H9 (cell line): ENCODE data around the gene TPGS2. TPM values are rescaled to one million over a fixed set of nuclear protein-coding genes. Genes with fewer than 3 reads are reported as not detected.

Experiments
- DNase-seq: peaks from one replicate; pipeline ENCODE4 v3.0.0-alpha.2; 2017
- H2AFZ ChIP-seq: one replicate; pipeline ENCODE4 v1.6.1; 2013; ENCODE audit warnings: mild to moderate bottlenecking, low read length, control low read depth, moderate library complexity
- H2AK5ac ChIP-seq: 2 replicates; pipeline ENCODE4 v1.6.1; 2013; ENCODE audit warnings: low read length, control low read depth, mixed read lengths; ENCODE audit not compliant: insufficient read length
- H2BK120ac ChIP-seq: one replicate; pipeline ENCODE4 v1.6.1; 2013; ENCODE audit warnings: low read depth, mild to moderate bottlenecking, low read length, control low read depth, inconsistent platforms; ENCODE audit not compliant: poor library complexity, severe bottlenecking
- H2BK12ac ChIP-seq: 2 replicates; pipeline ENCODE4 v1.6.1; 2013; ENCODE audit warnings: low read length, control low read depth, mixed read lengths, low read depth; ENCODE audit not compliant: insufficient read length
- H2BK15ac ChIP-seq: 2 replicates; pipeline ENCODE4 v1.6.1; 2013; ENCODE audit warnings: low read depth, low read length, control low read depth
- H2BK20ac ChIP-seq: one replicate; pipeline ENCODE4 v1.6.1; 2013; ENCODE audit warnings: low read depth, mild to moderate bottlenecking, low read length, control low read depth, inconsistent platforms; ENCODE audit not compliant: poor library complexity, severe bottlenecking
- H2BK5ac ChIP-seq: 2 replicates; pipeline ENCODE4 v1.6.1; 2013; ENCODE audit warnings: low read length, control low read depth, mixed read lengths; ENCODE audit not compliant: insufficient read length
- H3K14ac ChIP-seq: 2 replicates; pipeline ENCODE4 v1.6.1; 2013; ENCODE audit warnings: low read length, control low read depth; ENCODE audit not compliant: insufficient read depth
- H3K18ac ChIP-seq: 2 replicates; pipeline ENCODE4 v1.6.1; 2013; ENCODE audit warnings: low read depth, mild to moderate bottlenecking, mixed read lengths, low read length, control low read depth; ENCODE audit not compliant: insufficient read length
- H3K23ac ChIP-seq: 2 replicates; pipeline ENCODE4 v1.6.1; 2013; ENCODE audit warnings: low read length, control low read depth, mixed read lengths, low read depth; ENCODE audit not compliant: insufficient read length
- H3K23me2 ChIP-seq: 2 replicates; pipeline ENCODE4 v1.6.1; 2013; ENCODE audit warnings: low read depth, mild to moderate bottlenecking, mixed read lengths, low read length, control low read depth; ENCODE audit not compliant: insufficient read length, poor library complexity, severe bottlenecking
- H3K27ac ChIP-seq: 2 replicates; pipeline ENCODE4 v1.5.1; 2013; ENCODE audit warnings: low read length, control low read depth, mixed read lengths, low read depth; ENCODE audit not compliant: insufficient read length
- H3K27me3 ChIP-seq: 2 replicates; pipeline ENCODE4 v1.6.1; 2013; ENCODE audit warnings: low read length, control low read depth, inconsistent platforms; ENCODE audit not compliant: insufficient read depth
- H3K4ac ChIP-seq: 2 replicates; pipeline ENCODE4 v1.6.1; 2013; ENCODE audit warnings: low read depth, mild to moderate bottlenecking, control low read depth, inconsistent platforms, low read length, moderate library complexity
- H3K4me1 ChIP-seq: 2 replicates; pipeline ENCODE4 v1.6.1; 2013; ENCODE audit warnings: low read length, control low read depth, inconsistent platforms; ENCODE audit not compliant: insufficient read depth
- H3K4me2 ChIP-seq: 2 replicates; pipeline ENCODE4 v1.6.1; 2013; ENCODE audit warnings: low read length, control low read depth, mixed read lengths; ENCODE audit not compliant: insufficient read length, insufficient read depth
- H3K56ac ChIP-seq: 2 replicates; pipeline ENCODE4 v1.6.1; 2013; ENCODE audit warnings: low read depth, mild to moderate bottlenecking, mixed read lengths, low read length, control low read depth; ENCODE audit not compliant: insufficient read length
- H3K79me1 ChIP-seq: 2 replicates; pipeline ENCODE4 v1.6.1; 2013; ENCODE audit warnings: low read depth, mild to moderate bottlenecking, moderate library complexity, low read length, control low read depth, inconsistent platforms; ENCODE audit not compliant: insufficient read depth, poor library complexity, severe bottlenecking
- H3K79me2 ChIP-seq: 2 replicates; pipeline ENCODE4 v1.6.1; 2013; ENCODE audit warnings: low read length, control low read depth, inconsistent platforms; ENCODE audit not compliant: insufficient read depth
- H3K9ac ChIP-seq: 2 replicates; pipeline ENCODE4 v1.6.1; 2013; ENCODE audit warnings: low read length, control low read depth, mixed read lengths; ENCODE audit not compliant: insufficient read length; ENCODE audit errors: extremely low read depth
- H3K9me3 ChIP-seq: one replicate; pipeline ENCODE4 v1.6.1; 2013; ENCODE audit warnings: low read depth, low read length, inconsistent platforms; ENCODE audit not compliant: control insufficient read depth
- H3T11ph ChIP-seq: one replicate; pipeline ENCODE4 v1.6.1; 2013; ENCODE audit warnings: mild to moderate bottlenecking, low read length, control low read depth, inconsistent platforms
- H4K20me1 ChIP-seq: one replicate; pipeline ENCODE4 v1.6.1; 2013; ENCODE audit not compliant: control insufficient read depth, insufficient read length, insufficient read depth
- H4K5ac ChIP-seq: 2 replicates; pipeline ENCODE4 v1.6.1; 2013; ENCODE audit warnings: low read depth, mild to moderate bottlenecking, mixed read lengths, low read length, control low read depth; ENCODE audit not compliant: insufficient read length
- H4K8ac ChIP-seq: replicated peaks from 2 replicates; pipeline ENCODE4 v1.6.1; 2013; ENCODE audit warnings: low read length, control low read depth, mixed read lengths, low read depth; ENCODE audit not compliant: insufficient read length
- H4K91ac ChIP-seq: 2 replicates; pipeline ENCODE4 v1.6.1; 2013; ENCODE audit warnings: low read depth, mild to moderate bottlenecking, moderate library complexity, mixed read lengths, low read length, control low read depth; ENCODE audit not compliant: insufficient read length
- H3K27ac Mint-ChIP-seq, 3 experiments: 2 replicates in 2 of 3; 3 replicates in 1 of 3; pipeline ENCODE4 v1.8.0; 2020 to 2021; ENCODE audit warnings: mixed read lengths in 3 of 3, mild to moderate bottlenecking in 1 of 3, moderate library complexity in 1 of 3
- H3K27me3 Mint-ChIP-seq: 2 replicates; pipeline ENCODE4 v1.8.0; 2021; ENCODE audit warnings: low read depth, mild to moderate bottlenecking, moderate library complexity, mixed read lengths
- H3K36me3 Mint-ChIP-seq, 3 experiments: 2 replicates in 2 of 3; 3 replicates in 1 of 3; pipeline ENCODE4 v1.8.0; 2020 to 2021; ENCODE audit warnings: low read depth in 3 of 3, mixed read lengths in 3 of 3; ENCODE audit not compliant: insufficient read depth in 1 of 3
- H3K4me1 Mint-ChIP-seq, 2 experiments: 2 replicates each; pipeline ENCODE4 v1.8.0; 2020; ENCODE audit warnings: mixed read lengths in 2 of 2
- H3K4me3 Mint-ChIP-seq, 2 experiments: 2 replicates in 1 of 2; 3 replicates in 1 of 2; pipeline ENCODE4 v1.8.0; 2020 to 2021; ENCODE audit warnings: mild to moderate bottlenecking in 2 of 2, mixed read lengths in 2 of 2, moderate library complexity in 1 of 2
- H3K9me3 Mint-ChIP-seq, 2 experiments: 2 replicates in 1 of 2; 3 replicates in 1 of 2; pipeline ENCODE4 v1.8.0; 2020; ENCODE audit warnings: mild to moderate bottlenecking in 2 of 2, mixed read lengths in 2 of 2, moderate library complexity in 1 of 2
- CTCF ChIP-seq: fragments of 200-600 bp; sonication (generic); conservative IDR thresholded peaks from 3 replicates; pipeline ENCODE4 v1.8.0; 2021; ENCODE audit warnings: antibody characterized with exemption, mild to moderate bottlenecking
- WGBS: extraction: QIAGEN DNeasy Blood & Tissue Kit; methylation state at CpG from one replicate; pipeline ENCODE4 v1.1.7; 2013; ENCODE audit warnings: missing lambda C conversion rate, low lambda C conversion rate, mixed read lengths; ENCODE audit not compliant: insufficient read length; ENCODE audit errors: extremely low coverage; 5-methylcytosine and 5-hydroxymethylcytosine counted together
- total RNA-seq: library from RNA; stranded (reverse); gene quantifications from 2 replicates; pipeline ENCODE4 v1.2.1, GENCODE V29; 2021

Gene TPGS2
- total RNA-seq, 1 experiment from 2014 or later, result 147 TPM

- Histone ChIP-seq H3K9me3 (no peaks in the 10 kb centered on the region), H2BK20ac (no peak overlapping the region), H3K79me1 (no peaks in the 10 kb centered on the region), H2BK120ac (no peak overlapping the region), H3K79me2 (no peaks in the 10 kb centered on the region), H4K8ac (no peak overlapping the region), H3K27me3 (no peaks in the 10 kb centered on the region), H3K23ac (no peak overlapping the region), H2BK15ac (no peak overlapping the region), H3K4me1 (no peaks in the 10 kb centered on the region), H3K56ac (no peak overlapping the region), H3K9ac (no peak overlapping the region), H3K14ac (no peak overlapping the region), H2AFZ (no peak overlapping the region), H3K23me2 (no peaks in the 10 kb centered on the region), H2BK12ac (no peak overlapping the region), H3T11ph (no peak overlapping the region), H3K4ac (no peak overlapping the region), H2BK5ac (no peak overlapping the region), H4K91ac (no peak overlapping the region), H3K4me2 (no peak overlapping the region), H3K18ac (no peak overlapping the region), H4K20me1 (no peaks in the 10 kb centered on the region), H4K5ac (no peak overlapping the region), H2AK5ac (no peak overlapping the region), H3K27ac (no peak overlapping the region)
- H3K27ac Mint-ChIP-seq, result no peak overlapping the region
- peaks cover 0 to 8% (median 5%) of the 10 kb centered on the region in 3 experiments; a peak in 2 of 7 replicates for H3K36me3 Mint-ChIP-seq
- no CpG with 5 or more reads among the region's 12 CpGs for WGBS
- no peaks in the 10 kb centered on the region for H3K27me3 Mint-ChIP-seq
- H3K4me1 Mint-ChIP-seq, result peaks cover 7 to 14% of the 10 kb centered on the region in 2 experiments; a peak in 3 of 4 replicates
- H3K9me3 Mint-ChIP-seq, result no peaks in the 10 kb centered on the region
- no peak overlapping the region for H3K4me3 Mint-ChIP-seq
- DNase-seq, result no peak
- peak; percentile 34; the same call in 2 of the 3 replicates for TF ChIP-seq CTCF
These were observed 67.6 kb downstream of the TPGS2 start for GRCh38 chr18:36761186-36761698.
